GM12801 (cell line): ENCODE results near the gene MPZL1.

ENCODE experiments used
- CTCF ChIP-seq: IDR thresholded peaks from one replicate; pipeline ENCODE4 v1.5.1; 2011; ENCODE audit warnings: control low read depth; ENCODE audit not compliant: insufficient read length; ENCODE audit errors: extremely low read depth

The MPZL1 gene

DNA sequence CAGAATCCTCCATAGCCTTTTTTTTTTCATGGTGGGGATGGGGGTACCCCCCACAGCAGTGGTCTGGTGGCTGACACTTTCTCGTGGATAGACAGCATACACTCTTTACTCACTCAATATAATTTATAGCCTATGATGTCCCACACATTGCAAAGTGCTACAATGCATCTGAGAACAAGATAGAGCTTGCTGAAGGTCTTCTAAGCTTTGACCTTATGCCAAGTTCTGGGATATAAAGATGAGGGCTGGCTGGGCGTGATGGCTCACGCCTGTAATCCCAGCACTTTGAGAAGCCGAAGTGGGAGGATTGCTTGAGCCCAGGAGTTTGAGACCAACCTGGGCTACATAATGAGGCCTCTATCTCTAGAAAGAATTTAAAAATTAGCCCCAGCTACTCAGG, 78.0 kb downstream of the MPZL1 start:
- no peak for TF ChIP-seq CTCF

GRCh38 chr1:167800251-167800650, 78.5 kb downstream of the MPZL1 start:
- TF ChIP-seq CTCF, result no peak

- no peak for TF ChIP-seq CTCF
Observed at GRCh38 chr1:167802235-167802634, 80.5 kb downstream of the MPZL1 start.

DNA sequence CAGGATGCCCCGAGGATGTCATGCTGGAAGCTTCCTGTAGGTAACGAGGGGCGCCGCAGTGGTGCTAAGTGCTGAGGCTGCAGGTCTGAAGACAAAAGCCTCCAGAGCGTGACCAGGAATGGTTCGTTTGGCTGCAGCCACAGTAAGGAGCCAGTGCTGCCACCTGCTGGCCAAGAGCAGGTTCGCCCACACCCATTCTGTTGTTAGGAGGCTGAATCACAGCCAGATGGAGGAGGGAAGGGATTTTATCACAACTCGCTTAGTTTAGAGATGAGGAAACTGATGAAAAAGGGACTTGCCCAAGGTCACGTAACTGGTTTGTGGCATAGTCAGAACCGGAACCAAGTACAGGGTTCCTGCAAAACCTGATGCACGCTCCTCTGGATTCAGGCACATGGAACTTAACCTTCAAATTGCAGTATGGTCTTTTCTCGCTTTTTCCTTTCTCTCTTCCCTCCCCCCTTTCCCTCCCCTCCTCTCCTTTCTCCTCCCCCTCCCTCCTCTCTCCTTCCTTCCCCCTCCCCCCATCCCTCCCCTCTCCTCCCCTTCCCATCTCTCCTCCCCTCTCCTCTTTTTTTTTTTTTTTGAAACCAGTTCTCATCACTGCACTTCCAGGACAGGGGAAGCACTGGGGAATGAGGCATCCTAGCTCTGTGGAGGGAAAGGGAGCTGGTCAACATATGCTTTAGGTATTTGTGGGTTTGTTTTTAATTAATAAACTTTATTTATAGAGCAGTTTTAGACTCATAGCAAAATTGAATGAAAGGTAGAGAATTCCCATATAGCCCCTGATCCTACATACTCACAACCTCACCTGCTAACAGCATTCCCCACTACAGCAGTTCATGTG, 81.8 kb downstream of the MPZL1 start:
- peak; percentile 77 for TF ChIP-seq CTCF

DNA sequence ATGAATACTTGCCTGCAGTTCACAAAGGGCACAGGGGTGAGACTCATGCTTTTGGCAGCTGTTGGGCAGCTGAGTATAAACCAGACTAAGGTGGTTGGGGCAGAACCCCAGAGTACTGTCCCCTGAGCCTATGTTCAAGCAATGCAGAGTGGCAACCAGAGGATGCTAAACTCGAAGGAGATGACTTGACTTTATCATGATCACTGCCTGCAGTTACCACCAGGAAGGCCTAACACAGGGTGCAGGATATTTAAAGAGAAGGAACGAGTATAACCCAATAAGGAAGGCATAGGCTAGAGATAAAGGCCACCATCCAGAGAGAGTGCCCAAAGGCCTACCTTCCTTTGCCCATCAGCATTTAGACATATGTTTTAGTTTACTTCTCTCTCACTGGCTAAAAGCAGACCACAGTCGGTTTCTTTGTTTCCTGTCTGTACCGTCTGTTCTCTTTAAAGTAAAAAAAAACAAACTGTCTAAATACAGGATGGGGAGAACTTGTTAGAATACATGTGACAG, 83.3 kb downstream of the MPZL1 start:
- no peak for TF ChIP-seq CTCF

GRCh38 chr1:167808104-167808503, 86.3 kb downstream of the MPZL1 start:
- TF ChIP-seq CTCF, result no peak

- no peak for TF ChIP-seq CTCF
Observed at GRCh38 chr1:167808690-167809089, 86.9 kb downstream of the MPZL1 start.
